H9 (cell line): ENCODE measurements around the gene SETBP1. TPM values are rescaled to one million over a fixed set of nuclear protein-coding genes. Genes with fewer than 3 reads are reported as not detected.

Experiments used
- DNase-seq: peaks from one replicate; pipeline ENCODE4 v3.0.0-alpha.2; 2017
- H2AFZ ChIP-seq: one replicate; pipeline ENCODE4 v1.6.1; 2013; ENCODE audit warnings: mild to moderate bottlenecking, low read length, control low read depth, moderate library complexity
- H2AK5ac ChIP-seq: 2 replicates; pipeline ENCODE4 v1.6.1; 2013; ENCODE audit warnings: low read length, control low read depth, mixed read lengths; ENCODE audit not compliant: insufficient read length
- H2BK120ac ChIP-seq: one replicate; pipeline ENCODE4 v1.6.1; 2013; ENCODE audit warnings: low read depth, mild to moderate bottlenecking, low read length, control low read depth, inconsistent platforms; ENCODE audit not compliant: poor library complexity, severe bottlenecking
- H2BK12ac ChIP-seq: 2 replicates; pipeline ENCODE4 v1.6.1; 2013; ENCODE audit warnings: low read length, control low read depth, mixed read lengths, low read depth; ENCODE audit not compliant: insufficient read length
- H2BK15ac ChIP-seq: 2 replicates; pipeline ENCODE4 v1.6.1; 2013; ENCODE audit warnings: low read depth, low read length, control low read depth
- H2BK20ac ChIP-seq: one replicate; pipeline ENCODE4 v1.6.1; 2013; ENCODE audit warnings: low read depth, mild to moderate bottlenecking, low read length, control low read depth, inconsistent platforms; ENCODE audit not compliant: poor library complexity, severe bottlenecking
- H2BK5ac ChIP-seq: 2 replicates; pipeline ENCODE4 v1.6.1; 2013; ENCODE audit warnings: low read length, control low read depth, mixed read lengths; ENCODE audit not compliant: insufficient read length
- H3K14ac ChIP-seq: 2 replicates; pipeline ENCODE4 v1.6.1; 2013; ENCODE audit warnings: low read length, control low read depth; ENCODE audit not compliant: insufficient read depth
- H3K18ac ChIP-seq: 2 replicates; pipeline ENCODE4 v1.6.1; 2013; ENCODE audit warnings: low read depth, mild to moderate bottlenecking, mixed read lengths, low read length, control low read depth; ENCODE audit not compliant: insufficient read length
- H3K23ac ChIP-seq: 2 replicates; pipeline ENCODE4 v1.6.1; 2013; ENCODE audit warnings: low read length, control low read depth, mixed read lengths, low read depth; ENCODE audit not compliant: insufficient read length
- H3K23me2 ChIP-seq: 2 replicates; pipeline ENCODE4 v1.6.1; 2013; ENCODE audit warnings: low read depth, mild to moderate bottlenecking, mixed read lengths, low read length, control low read depth; ENCODE audit not compliant: insufficient read length, poor library complexity, severe bottlenecking
- H3K27ac ChIP-seq: 2 replicates; pipeline ENCODE4 v1.5.1; 2013; ENCODE audit warnings: low read length, control low read depth, mixed read lengths, low read depth; ENCODE audit not compliant: insufficient read length
- H3K27me3 ChIP-seq: 2 replicates; pipeline ENCODE4 v1.6.1; 2013; ENCODE audit warnings: low read length, control low read depth, inconsistent platforms; ENCODE audit not compliant: insufficient read depth
- H3K4ac ChIP-seq: 2 replicates; pipeline ENCODE4 v1.6.1; 2013; ENCODE audit warnings: low read depth, mild to moderate bottlenecking, control low read depth, inconsistent platforms, low read length, moderate library complexity
- H3K4me1 ChIP-seq: 2 replicates; pipeline ENCODE4 v1.6.1; 2013; ENCODE audit warnings: low read length, control low read depth, inconsistent platforms; ENCODE audit not compliant: insufficient read depth
- H3K4me2 ChIP-seq: 2 replicates; pipeline ENCODE4 v1.6.1; 2013; ENCODE audit warnings: low read length, control low read depth, mixed read lengths; ENCODE audit not compliant: insufficient read length, insufficient read depth
- H3K56ac ChIP-seq: 2 replicates; pipeline ENCODE4 v1.6.1; 2013; ENCODE audit warnings: low read depth, mild to moderate bottlenecking, mixed read lengths, low read length, control low read depth; ENCODE audit not compliant: insufficient read length
- H3K79me1 ChIP-seq: 2 replicates; pipeline ENCODE4 v1.6.1; 2013; ENCODE audit warnings: low read depth, mild to moderate bottlenecking, moderate library complexity, low read length, control low read depth, inconsistent platforms; ENCODE audit not compliant: insufficient read depth, poor library complexity, severe bottlenecking
- H3K79me2 ChIP-seq: 2 replicates; pipeline ENCODE4 v1.6.1; 2013; ENCODE audit warnings: low read length, control low read depth, inconsistent platforms; ENCODE audit not compliant: insufficient read depth
- H3K9ac ChIP-seq: 2 replicates; pipeline ENCODE4 v1.6.1; 2013; ENCODE audit warnings: low read length, control low read depth, mixed read lengths; ENCODE audit not compliant: insufficient read length; ENCODE audit errors: extremely low read depth
- H3K9me3 ChIP-seq: one replicate; pipeline ENCODE4 v1.6.1; 2013; ENCODE audit warnings: low read depth, low read length, inconsistent platforms; ENCODE audit not compliant: control insufficient read depth
- H3T11ph ChIP-seq: one replicate; pipeline ENCODE4 v1.6.1; 2013; ENCODE audit warnings: mild to moderate bottlenecking, low read length, control low read depth, inconsistent platforms
- H4K20me1 ChIP-seq: one replicate; pipeline ENCODE4 v1.6.1; 2013; ENCODE audit not compliant: control insufficient read depth, insufficient read length, insufficient read depth
- H4K5ac ChIP-seq: 2 replicates; pipeline ENCODE4 v1.6.1; 2013; ENCODE audit warnings: low read depth, mild to moderate bottlenecking, mixed read lengths, low read length, control low read depth; ENCODE audit not compliant: insufficient read length
- H4K8ac ChIP-seq: replicated peaks from 2 replicates; pipeline ENCODE4 v1.6.1; 2013; ENCODE audit warnings: low read length, control low read depth, mixed read lengths, low read depth; ENCODE audit not compliant: insufficient read length
- H4K91ac ChIP-seq: 2 replicates; pipeline ENCODE4 v1.6.1; 2013; ENCODE audit warnings: low read depth, mild to moderate bottlenecking, moderate library complexity, mixed read lengths, low read length, control low read depth; ENCODE audit not compliant: insufficient read length
- H3K27ac Mint-ChIP-seq, 3 experiments: 2 replicates in 2 of 3; 3 replicates in 1 of 3; pipeline ENCODE4 v1.8.0; 2020 to 2021; ENCODE audit warnings: mixed read lengths in 3 of 3, mild to moderate bottlenecking in 1 of 3, moderate library complexity in 1 of 3
- H3K27me3 Mint-ChIP-seq: 2 replicates; pipeline ENCODE4 v1.8.0; 2021; ENCODE audit warnings: low read depth, mild to moderate bottlenecking, moderate library complexity, mixed read lengths
- H3K36me3 Mint-ChIP-seq, 3 experiments: 2 replicates in 2 of 3; 3 replicates in 1 of 3; pipeline ENCODE4 v1.8.0; 2020 to 2021; ENCODE audit warnings: low read depth in 3 of 3, mixed read lengths in 3 of 3; ENCODE audit not compliant: insufficient read depth in 1 of 3
- H3K4me1 Mint-ChIP-seq, 2 experiments: 2 replicates each; pipeline ENCODE4 v1.8.0; 2020; ENCODE audit warnings: mixed read lengths in 2 of 2
- H3K4me3 Mint-ChIP-seq, 2 experiments: 2 replicates in 1 of 2; 3 replicates in 1 of 2; pipeline ENCODE4 v1.8.0; 2020 to 2021; ENCODE audit warnings: mild to moderate bottlenecking in 2 of 2, mixed read lengths in 2 of 2, moderate library complexity in 1 of 2
- H3K9me3 Mint-ChIP-seq, 2 experiments: 2 replicates in 1 of 2; 3 replicates in 1 of 2; pipeline ENCODE4 v1.8.0; 2020; ENCODE audit warnings: mild to moderate bottlenecking in 2 of 2, mixed read lengths in 2 of 2, moderate library complexity in 1 of 2
- CTCF ChIP-seq: fragments of 200-600 bp; sonication (generic); conservative IDR thresholded peaks from 3 replicates; pipeline ENCODE4 v1.8.0; 2021; ENCODE audit warnings: antibody characterized with exemption, mild to moderate bottlenecking
- WGBS: extraction: QIAGEN DNeasy Blood & Tissue Kit; methylation state at CpG from one replicate; pipeline ENCODE4 v1.1.7; 2013; ENCODE audit warnings: missing lambda C conversion rate, low lambda C conversion rate, mixed read lengths; ENCODE audit not compliant: insufficient read length; ENCODE audit errors: extremely low coverage; 5-methylcytosine and 5-hydroxymethylcytosine counted together
- total RNA-seq: library from RNA; stranded (reverse); gene quantifications from 2 replicates; pipeline ENCODE4 v1.2.1, GENCODE V29; 2021

The SETBP1 gene
- total RNA-seq, 1 experiment from 2014 or later = 4.6 TPM

GRCh38 chr18:44904768-44905167 is 224.1 kb downstream of the SETBP1 start:
- Histone ChIP-seq H4K8ac (no peak overlapping the region), H3K14ac (no peak overlapping the region), H3K27ac (no peak overlapping the region), H4K91ac (no peak overlapping the region), H3K4ac (no peak overlapping the region), H3K9ac (no peak overlapping the region), H2BK12ac (no peak overlapping the region), H3K18ac (no peak overlapping the region), H4K5ac (no peak overlapping the region), H3K56ac (no peak overlapping the region), H2BK120ac (no peak overlapping the region), H3K79me1 (no peaks in the 10 kb centered on the region), H4K20me1 (no peaks in the 10 kb centered on the region), H3K27me3 (no peaks in the 10 kb centered on the region), H2BK15ac (no peak overlapping the region), H2AFZ (no peak overlapping the region), H3K4me1 (no peaks in the 10 kb centered on the region), H3K4me2 (no peak overlapping the region), H2BK5ac (no peak overlapping the region), H3K9me3 (no peaks in the 10 kb centered on the region), H3K23ac (no peak overlapping the region), H3K79me2 (no peaks in the 10 kb centered on the region), H2AK5ac (no peak overlapping the region), H3K23me2 (no peaks in the 10 kb centered on the region), H3T11ph (no peak overlapping the region), H2BK20ac (no peak overlapping the region)
- WGBS = no CpG with 5 or more reads among the region's 2 CpGs
- no peak for TF ChIP-seq CTCF
- DNase-seq = no peak
- no peaks in the 10 kb centered on the region for H3K36me3 Mint-ChIP-seq
- H3K27me3 Mint-ChIP-seq = no peaks in the 10 kb centered on the region
- H3K27ac Mint-ChIP-seq = no peak overlapping the region
- H3K4me1 Mint-ChIP-seq = peaks cover 0 to 5% of the 10 kb centered on the region in 2 experiments; a peak in 2 of 4 replicates
- no peaks in the 10 kb centered on the region for H3K9me3 Mint-ChIP-seq
- no peak overlapping the region for H3K4me3 Mint-ChIP-seq
